GM06990 (cell line): ENCODE results near the gene FMO4.
"Not testable (repeated sequence)": the region's sequence is repeated elsewhere in the genome, so short reads cannot be mapped to it uniquely, and the experiment has no call there.

Source experiments
- DNase-seq: peaks from one replicate; pipeline ENCODE4 v3.0.0-alpha.2; 2011; ENCODE audit not compliant: insufficient read length; ENCODE audit errors: extremely low read depth
- H3K27me3 ChIP-seq: replicated peaks from 2 replicates; pipeline ENCODE4 v1.6.0; 2011; ENCODE audit warnings: low read length; ENCODE audit not compliant: control insufficient read depth, insufficient read depth
- H3K36me3 ChIP-seq: 2 replicates; pipeline ENCODE4 v1.5.1; 2011; ENCODE audit warnings: low read length; ENCODE audit not compliant: control insufficient read depth, insufficient read depth
- H3K4me3 ChIP-seq: replicated peaks from 2 replicates; pipeline ENCODE4 v1.5.1; 2011; ENCODE audit warnings: low read depth, mild to moderate bottlenecking, control low read depth, low read length
- TF ChIP-seq, protein P1 (sequence below): IDR thresholded peaks from 2 replicates; pipeline ENCODE4 v1.5.1; 2011; ENCODE audit warnings: low read length, control low read depth, mild to moderate bottlenecking, inconsistent platforms; ENCODE audit not compliant: insufficient read depth, poor library complexity, severe bottlenecking

Gene FMO4

DNA sequence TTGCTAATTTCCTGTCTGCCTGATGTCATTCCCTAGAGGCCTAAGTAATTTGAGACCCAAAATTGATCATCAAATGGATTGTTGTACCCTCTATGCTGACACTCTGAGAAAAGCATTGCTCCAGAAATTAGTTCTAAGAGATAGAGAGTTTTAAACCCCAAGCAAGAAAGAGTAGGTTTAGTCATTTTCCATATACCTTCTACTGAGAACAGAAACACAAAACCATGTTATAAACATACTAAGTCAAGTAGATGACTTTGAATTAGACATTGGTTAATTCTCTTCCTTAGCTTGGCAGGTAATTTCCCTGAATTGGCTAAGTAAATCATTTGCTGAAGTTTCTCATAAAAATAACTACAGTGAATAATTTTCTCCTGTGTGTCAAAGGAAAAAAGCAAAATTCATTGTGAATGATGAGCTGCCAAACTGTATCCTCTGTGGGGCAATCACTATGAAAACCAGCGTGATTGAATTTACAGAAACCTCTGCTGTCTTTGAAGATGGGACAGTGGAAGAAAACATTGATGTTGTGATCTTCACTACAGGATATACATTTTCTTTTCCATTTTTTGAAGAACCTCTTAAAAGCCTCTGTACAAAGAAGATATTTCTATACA is 20.1 kb downstream of the FMO4 start:
- TF ChIP-seq, protein P1, sequence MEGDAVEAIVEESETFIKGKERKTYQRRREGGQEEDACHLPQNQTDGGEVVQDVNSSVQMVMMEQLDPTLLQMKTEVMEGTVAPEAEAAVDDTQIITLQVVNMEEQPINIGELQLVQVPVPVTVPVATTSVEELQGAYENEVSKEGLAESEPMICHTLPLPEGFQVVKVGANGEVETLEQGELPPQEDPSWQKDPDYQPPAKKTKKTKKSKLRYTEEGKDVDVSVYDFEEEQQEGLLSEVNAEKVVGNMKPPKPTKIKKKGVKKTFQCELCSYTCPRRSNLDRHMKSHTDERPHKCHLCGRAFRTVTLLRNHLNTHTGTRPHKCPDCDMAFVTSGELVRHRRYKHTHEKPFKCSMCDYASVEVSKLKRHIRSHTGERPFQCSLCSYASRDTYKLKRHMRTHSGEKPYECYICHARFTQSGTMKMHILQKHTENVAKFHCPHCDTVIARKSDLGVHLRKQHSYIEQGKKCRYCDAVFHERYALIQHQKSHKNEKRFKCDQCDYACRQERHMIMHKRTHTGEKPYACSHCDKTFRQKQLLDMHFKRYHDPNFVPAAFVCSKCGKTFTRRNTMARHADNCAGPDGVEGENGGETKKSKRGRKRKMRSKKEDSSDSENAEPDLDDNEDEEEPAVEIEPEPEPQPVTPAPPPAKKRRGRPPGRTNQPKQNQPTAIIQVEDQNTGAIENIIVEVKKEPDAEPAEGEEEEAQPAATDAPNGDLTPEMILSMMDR, result no peak
- Histone ChIP-seq H3K27me3 (no peaks in the 10 kb centered on the region), H3K4me3 (no peak overlapping the region), H3K36me3 (no peaks in the 10 kb centered on the region)
- DNase-seq, result no peak

DNA sequence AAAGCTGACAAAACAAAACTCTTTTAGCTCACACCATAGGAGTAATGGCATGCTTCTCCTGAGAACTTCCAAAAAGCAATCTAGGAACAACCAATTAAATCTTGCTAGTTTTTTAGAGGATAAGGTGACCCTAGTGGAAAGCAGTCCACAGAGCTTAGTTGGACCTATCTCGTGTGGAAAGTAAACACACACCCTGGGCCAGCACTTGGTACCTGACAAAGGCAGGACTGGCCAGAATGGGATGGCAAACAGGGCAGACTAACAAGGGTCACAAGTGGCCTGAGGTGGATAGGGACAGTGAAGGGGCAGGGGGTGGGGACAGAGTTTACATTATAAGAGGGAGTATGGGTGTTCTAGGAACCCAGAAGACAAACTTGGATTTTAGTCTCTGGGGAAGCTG is 22.0 kb downstream of the FMO4 start:
- no peaks in the 10 kb centered on the region for H3K36me3 ChIP-seq
- TF ChIP-seq, protein P1, result no peak

DNA sequence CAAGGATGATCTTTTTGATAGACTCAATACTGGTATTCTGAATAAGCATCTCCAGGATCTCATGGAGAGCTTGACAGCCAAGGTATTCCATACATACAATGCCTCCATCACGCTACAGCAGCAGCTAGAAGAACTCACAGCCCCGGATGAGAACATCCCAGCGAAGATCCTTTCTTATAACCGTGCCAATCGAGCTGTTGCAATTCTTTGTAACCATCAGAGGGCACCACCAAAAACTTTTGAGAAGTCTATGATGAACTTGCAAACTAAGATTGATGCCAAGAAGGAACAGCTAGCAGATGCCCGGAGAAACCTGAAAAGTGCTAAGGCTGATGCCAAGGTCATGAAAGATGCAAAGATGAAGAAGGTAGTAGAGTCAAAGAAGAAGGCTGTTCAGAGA is 25.4 kb downstream of the FMO4 start:
- DNase-seq, H3K36me3 ChIP-seq, H3K27me3 ChIP-seq, H3K4me3 ChIP-seq: not testable (repeated sequence)

More for the DNA sequence above, 22.0 kb downstream of the FMO4 start:
- Histone ChIP-seq H3K27me3 (no peaks in the 10 kb centered on the region), H3K4me3 (no peak overlapping the region)
- DNase-seq, result no peak

DNA sequence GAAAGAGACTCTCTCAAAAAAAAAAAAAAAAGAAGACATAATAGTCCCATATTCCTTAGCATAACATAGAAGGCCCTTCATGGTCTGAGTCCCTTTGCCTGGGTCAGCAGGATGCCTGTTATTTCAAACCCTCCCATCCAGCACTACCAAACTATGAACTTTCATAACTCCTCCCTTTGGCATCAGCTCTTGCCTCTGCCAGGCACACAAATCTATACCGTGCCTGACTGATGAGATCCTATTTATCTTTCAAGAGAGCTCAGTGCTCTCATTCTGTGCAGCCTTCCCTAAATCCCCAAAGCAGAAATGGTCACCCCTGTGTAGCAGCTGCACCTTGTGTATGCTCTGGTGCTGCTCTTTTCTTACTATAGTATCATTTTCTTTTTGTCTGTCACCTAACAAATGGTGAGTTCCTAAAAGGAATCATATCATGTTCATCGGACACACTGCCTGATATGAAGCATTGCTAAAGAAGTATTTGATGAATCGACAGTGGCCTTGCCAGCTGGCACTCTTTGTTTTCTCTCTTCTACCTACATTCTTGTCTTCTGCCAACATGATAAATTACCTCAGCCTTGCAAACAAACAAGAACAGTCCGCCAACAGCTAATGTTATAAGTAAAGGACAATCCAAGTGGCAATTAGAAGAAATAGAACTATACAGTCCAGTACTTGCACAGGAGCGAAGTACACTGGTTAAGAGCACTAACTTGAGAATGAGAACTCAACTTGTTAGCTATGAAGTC is 29.9 kb downstream of the FMO4 start:
- H3K4me3 ChIP-seq, result no peak overlapping the region
- TF ChIP-seq, protein P1, result no peak
- no peak for DNase-seq
- H3K36me3 ChIP-seq, result no peaks in the 10 kb centered on the region
- H3K27me3 ChIP-seq, result no peaks in the 10 kb centered on the region

DNA sequence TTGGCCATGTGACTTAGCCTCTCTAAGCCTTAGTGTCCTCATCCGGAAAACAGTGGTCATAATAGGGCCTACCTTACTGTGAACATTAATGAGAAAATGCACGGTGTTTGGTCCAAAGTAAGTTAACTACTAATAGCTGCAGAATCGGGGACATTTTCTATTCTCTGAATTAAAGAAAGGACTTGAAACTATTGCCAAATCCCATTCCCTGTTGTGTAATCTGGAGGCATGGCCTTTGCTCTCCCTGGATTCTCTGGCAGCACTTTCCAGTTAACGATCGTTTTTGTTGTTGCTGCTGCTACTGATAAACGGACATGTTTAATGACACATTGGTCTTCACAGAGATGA is 30.5 kb downstream of the FMO4 start:
- TF ChIP-seq, protein P1, result no peak
- H3K27me3 ChIP-seq, result no peaks in the 10 kb centered on the region
- H3K36me3 ChIP-seq, result no peaks in the 10 kb centered on the region
- no peak overlapping the region for H3K4me3 ChIP-seq
- DNase-seq, result no peak

DNA sequence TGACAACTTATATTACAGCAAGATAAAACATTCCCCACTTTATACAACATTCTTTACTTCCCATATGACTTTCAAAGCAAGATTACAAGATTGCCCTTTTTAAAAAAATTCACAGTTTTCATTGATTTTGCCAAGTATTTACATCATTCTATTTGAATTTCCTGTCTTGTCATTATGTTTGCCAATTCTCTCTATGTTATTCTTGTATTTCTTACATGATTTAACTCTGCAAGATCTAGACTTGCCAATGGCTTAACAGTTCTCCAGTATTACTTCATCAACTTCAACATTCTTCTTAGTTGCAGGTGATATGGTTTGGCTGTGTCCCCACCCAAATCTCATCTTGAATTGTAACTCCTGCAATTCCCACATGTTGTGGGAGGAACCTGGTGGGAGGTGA is 31.6 kb downstream of the FMO4 start:
- H3K27me3 ChIP-seq, result no peaks in the 10 kb centered on the region
- no peak for DNase-seq
- no peaks in the 10 kb centered on the region for H3K36me3 ChIP-seq
- TF ChIP-seq, protein P1, result no peak
- no peak overlapping the region for H3K4me3 ChIP-seq
